ENCODE results near the gene TEN1.

DNA sequence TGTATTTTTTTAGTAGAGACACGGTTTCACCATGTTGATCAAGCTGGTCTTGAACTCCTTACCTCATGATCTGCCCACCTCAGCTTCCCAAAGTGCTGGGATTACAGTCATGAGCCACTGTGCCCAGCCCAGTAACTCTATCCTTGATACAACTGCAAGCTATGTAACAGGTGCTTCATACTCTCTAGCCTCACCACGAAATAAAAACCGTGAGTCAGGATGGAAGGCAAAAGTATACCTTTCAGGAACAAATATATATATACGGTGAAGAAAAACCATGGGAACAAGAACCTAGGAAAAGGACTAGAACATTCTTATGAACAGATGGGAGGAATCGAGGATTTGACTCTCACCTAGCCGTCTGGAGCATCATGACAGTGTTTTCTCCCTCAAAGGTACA, 28.6 kb upstream of the TEN1 start:
- TF ChIP-seq, protein P1, sequence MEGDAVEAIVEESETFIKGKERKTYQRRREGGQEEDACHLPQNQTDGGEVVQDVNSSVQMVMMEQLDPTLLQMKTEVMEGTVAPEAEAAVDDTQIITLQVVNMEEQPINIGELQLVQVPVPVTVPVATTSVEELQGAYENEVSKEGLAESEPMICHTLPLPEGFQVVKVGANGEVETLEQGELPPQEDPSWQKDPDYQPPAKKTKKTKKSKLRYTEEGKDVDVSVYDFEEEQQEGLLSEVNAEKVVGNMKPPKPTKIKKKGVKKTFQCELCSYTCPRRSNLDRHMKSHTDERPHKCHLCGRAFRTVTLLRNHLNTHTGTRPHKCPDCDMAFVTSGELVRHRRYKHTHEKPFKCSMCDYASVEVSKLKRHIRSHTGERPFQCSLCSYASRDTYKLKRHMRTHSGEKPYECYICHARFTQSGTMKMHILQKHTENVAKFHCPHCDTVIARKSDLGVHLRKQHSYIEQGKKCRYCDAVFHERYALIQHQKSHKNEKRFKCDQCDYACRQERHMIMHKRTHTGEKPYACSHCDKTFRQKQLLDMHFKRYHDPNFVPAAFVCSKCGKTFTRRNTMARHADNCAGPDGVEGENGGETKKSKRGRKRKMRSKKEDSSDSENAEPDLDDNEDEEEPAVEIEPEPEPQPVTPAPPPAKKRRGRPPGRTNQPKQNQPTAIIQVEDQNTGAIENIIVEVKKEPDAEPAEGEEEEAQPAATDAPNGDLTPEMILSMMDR (IDR thresholded peaks at IDR 0.05 in 8 of 11, conservative IDR thresholded peaks at IDR 0.05 in 3 of 11): no peak
- no peak for TF ChIP-seq POLR2A (IDR thresholded peaks at IDR 0.05)
